H54 (cell line): ENCODE data around the gene CRABP2.

Source experiments
- DNase-seq: peaks from one replicate; pipeline ENCODE4 v3.0.0; 2011; ENCODE audit warnings: low spot score, mixed read lengths; ENCODE audit not compliant: insufficient read length
- FAIRE-seq: peaks from 3 replicates; lab custom pipeline; 2011; peaks lifted over from hg19 to GRCh38; lab: Jason Lieb, UNC
- POLR2A ChIP-seq: IDR thresholded peaks from 2 replicates; pipeline ENCODE4 v1.6.1; 2011; ENCODE audit warnings: low read depth, mild to moderate bottlenecking, low read length

Gene CRABP2

GRCh38 chr1:156689035-156689952, 16.1 kb downstream of the CRABP2 start:
- FAIRE-seq, result no peak
- no peak for TF ChIP-seq POLR2A
- peak; percentile 75 for DNase-seq

GRCh38 chr1:156684227-156684782, 21.1 kb downstream of the CRABP2 start:
- FAIRE-seq (peak; percentile 53), DNase-seq (peak; percentile 96)
- no peak for TF ChIP-seq POLR2A

- DNase-seq, result no peak
- no peak for FAIRE-seq
- TF ChIP-seq POLR2A, result no peak
Measured at GRCh38 chr1:156682166-156682890, 23.1 kb downstream of the CRABP2 start.

- FAIRE-seq (no peak), DNase-seq (no peak)
- TF ChIP-seq POLR2A, result no peak
Measured at GRCh38 chr1:156681196-156681960, 24.0 kb downstream of the CRABP2 start.

- no peak for TF ChIP-seq POLR2A
- FAIRE-seq (no peak), DNase-seq (no peak)
Measured at GRCh38 chr1:156680056-156680455, 25.3 kb downstream of the CRABP2 start.

GRCh38 chr1:156677616-156678596, 27.5 kb downstream of the CRABP2 start:
- no peak for TF ChIP-seq POLR2A
- peak; percentile 92 for DNase-seq
- no peak for FAIRE-seq

GRCh38 chr1:156676820-156677615, 28.4 kb downstream of the CRABP2 start, which contains the start of gene NES:
NES (minus strand) TSS chr1:156677407; CDS start chr1:156677264, 143 bp downstream.
- TF ChIP-seq POLR2A, result no peak
- DNase-seq (peak; percentile 85), FAIRE-seq (no peak)

- no peak for TF ChIP-seq POLR2A
- no peak for FAIRE-seq
- DNase-seq, result no peak
Measured at GRCh38 chr1:156676114-156676819, 29.1 kb downstream of the CRABP2 start.

GRCh38 chr1:156675210-156676113, 29.9 kb downstream of the CRABP2 start:
- no peak for TF ChIP-seq POLR2A
- no peak for DNase-seq
- no peak for FAIRE-seq

- FAIRE-seq, result no peak
- no peak for TF ChIP-seq POLR2A
- DNase-seq, result no peak
Measured at GRCh38 chr1:156673387-156674121, 31.8 kb downstream of the CRABP2 start.
